Vagina (tissue), 2 donors: ENCODE data around the gene BRD2.

ENCODE experiments used
- CTCF ChIP-seq, 3 experiments: fragments of 450-650 bp in 2 of 3; fragments of 200-600 bp in 1 of 3; sonication (generic) in 1 of 3; IDR thresholded peaks; one replicate each; pipeline ENCODE4 v1.5.1; 2017 to 2019; ENCODE audit warnings: antibody characterized with exemption in 3 of 3, mild to moderate bottlenecking in 2 of 3, moderate library complexity in 2 of 3
- POLR2A ChIP-seq, 2 donors: fragments of 450-650 bp; IDR thresholded peaks; one replicate each; pipeline ENCODE4 v1.6.1; 2017; ENCODE audit warnings: antibody characterized with exemption in 2 of 2, mild to moderate bottlenecking in 2 of 2, moderate library complexity in 2 of 2

GRCh38 chr6:32964776-32965175 lies 3.6 kb upstream of the BRD2 start:
- no peak for TF ChIP-seq CTCF (IDR thresholded peaks at IDR 0.05)
- no peak for TF ChIP-seq POLR2A (IDR thresholded peaks at IDR 0.05)
